K562 (cell line): ENCODE measurements around the gene PPT2. TPM values are rescaled to one million over a fixed set of nuclear protein-coding genes. Genes with fewer than 3 reads are reported as not detected.
A peak's percentile ranks its signal among the peaks of the same experiment; 100 is the strongest.

Experiments used
- AFF1 ChIP-seq, 2 experiments: fragments of 450-650 bp; IDR thresholded peaks; 2 replicates each; pipeline ENCODE4 v1.6.1; 2018; ENCODE audit warnings: mild to moderate bottlenecking in 2 of 2, low read depth in 1 of 2; ENCODE audit not compliant: partially characterized antibody in 2 of 2
- CREB1 ChIP-seq, 2 experiments: sonication (generic) in 1 of 2; formaldehyde crosslinking in 1 of 2; IDR thresholded peaks; 2 replicates each; pipeline versions ENCODE4 v1.6.1 to v1.8.0; 2012 to 2022; ENCODE audit warnings: inconsistent platforms in 1 of 2, mild to moderate bottlenecking in 1 of 2, missing genetic modification reagents in 1 of 2, moderate library complexity in 1 of 2
- DACH1 ChIP-seq: fragments of 450-650 bp; IDR thresholded peaks from 2 replicates; pipeline ENCODE4 v1.6.1; 2018; ENCODE audit not compliant: partially characterized antibody
- EP300 ChIP-seq: IDR thresholded peaks from 2 replicates; pipeline ENCODE4 v1.6.1; 2012; ENCODE audit warnings: low read length, improper control_type of control experiment
- HDGF ChIP-seq: fragments of 450-650 bp; IDR thresholded peaks from 2 replicates; pipeline ENCODE4 v1.6.1; 2016
- IRF9 ChIP-seq: fragments of 450-650 bp; IDR thresholded peaks from 2 replicates; pipeline ENCODE4 v1.6.1; 2016; ENCODE audit warnings: missing biosample characterization, missing genetic modification characterization
- KDM4B ChIP-seq, 2 experiments: fragments of 450-650 bp in 1 of 2; sonication (generic) in 1 of 2; IDR thresholded peaks; 2 replicates each; pipeline ENCODE4 v1.6.1; 2016 to 2017; ENCODE audit warnings: borderline replicate concordance in 2 of 2, antibody characterized with exemption in 1 of 2, low read depth in 1 of 2, mild to moderate bottlenecking in 1 of 2
- KHSRP ChIP-seq: fragments of 450-650 bp; IDR thresholded peaks from 2 replicates; pipeline ENCODE4 v1.6.1; 2017
- L3MBTL2 ChIP-seq: fragments of 450-650 bp; IDR thresholded peaks from 2 replicates; pipeline ENCODE4 v1.6.1; 2016; ENCODE audit warnings: mild to moderate bottlenecking, moderate library complexity
- MECOM ChIP-seq: fragments of 250-450 bp; sonication (Bioruptor Pico); IDR thresholded peaks from 2 replicates; pipeline ENCODE4 v1.8.0; 2022; ENCODE audit warnings: inconsistent platforms
- NBN ChIP-seq: fragments of 450-650 bp; IDR thresholded peaks from 2 replicates; pipeline ENCODE4 v1.6.1; 2016; ENCODE audit warnings: low read depth, mild to moderate bottlenecking
- PATZ1 ChIP-seq: fragments of 250-450 bp; sonication (Bioruptor Pico); IDR thresholded peaks from 2 replicates; pipeline ENCODE4 v1.5.0; 2020; ENCODE audit warnings: mild to moderate bottlenecking, borderline replicate concordance
- PHF21A ChIP-seq: fragments of 450-650 bp; IDR thresholded peaks from 2 replicates; pipeline ENCODE4 v1.6.1; 2017; ENCODE audit warnings: low read depth, borderline replicate concordance
- SMAD1 ChIP-seq: fragments of 150-350 bp; IDR thresholded peaks from 2 replicates; pipeline ENCODE4 v1.6.1; 2014; ENCODE audit warnings: low read length, low read depth; ENCODE audit not compliant: partially characterized antibody
- SMARCA4 ChIP-seq: fragments of 450-650 bp; IDR thresholded peaks from 2 replicates; pipeline ENCODE4 v1.6.1; 2016
- SMARCE1 ChIP-seq: fragments of 450-650 bp; IDR thresholded peaks from 2 replicates; pipeline ENCODE4 v1.7.1; 2016; ENCODE audit warnings: mild to moderate bottlenecking
- TAF7 ChIP-seq: fragments of 450-650 bp; IDR thresholded peaks from 2 replicates; pipeline ENCODE4 v1.6.1; 2016; ENCODE audit warnings: missing genetic modification characterization, missing compliant biosample characterization
- TBP ChIP-seq: optimal IDR thresholded peaks from 2 replicates; pipeline ENCODE3; 2011; ENCODE audit warnings: low read depth, low read length, improper control_type of control experiment
- ZFP36 ChIP-seq: fragments of 150-350 bp; IDR thresholded peaks from 2 replicates; pipeline ENCODE4 v1.6.1; 2018; ENCODE audit warnings: low read length, low read depth; ENCODE audit not compliant: partially characterized antibody
- ZNF23 ChIP-seq: fragments of 250-450 bp; sonication (Bioruptor Pico); IDR thresholded peaks from 2 replicates; pipeline ENCODE4 v1.4.0; 2020; ENCODE audit warnings: mild to moderate bottlenecking
- ZNF311 ChIP-seq: fragments of 250-450 bp; sonication (Bioruptor Pico); IDR thresholded peaks from 2 replicates; pipeline ENCODE4 v1.4.0; 2020; ENCODE audit warnings: mild to moderate bottlenecking, moderate library complexity
- polyA plus RNA-seq, 8 experiments: library from polyadenylated mRNA; depleted of rRNA in 4 of 8; stranded (reverse) in 5 of 8; unstranded in 3 of 8; fragments of >200 nt; fragmentation: Nextera tagmentation in 2 of 8; fragmentation: Illumina TruSeq in 1 of 8; extraction: Ambion mirVana in 2 of 8; extraction: Trizol in 1 of 8; gene quantifications; 2 replicates each; pipeline versions ENCODE4 v1.2.1 to v1.2.3, GENCODE V29; 2011 to 2014; ENCODE audit warnings: inconsistent platforms in 1 of 8, missing spikeins in 1 of 8
- total RNA-seq, 7 experiments: library from RNA; depleted of rRNA in 6 of 7; stranded (reverse); fragments of >200 nt in 6 of 7; fragmentation: Illumina TruSeq in 2 of 7; extraction: Trizol in 2 of 7; gene quantifications; 2 replicates each; pipeline versions ENCODE4 v1.2.1 to v1.2.3, GENCODE V29; 2011 to 2021; ENCODE audit warnings: low replicate concordance in 1 of 7

PPT2 gene
- total and polyA plus RNA-seq, 9 of the 15 experiments (the other 6 are each of a cell fraction or from before 2014, with no cell fraction given), result 27.4 to 98.8 (median 69.9) TPM

GRCh38 chr6:32167761-32168262, 13.9 kb downstream of the PPT2 start (continued):
- TF ChIP-seq CREB1 (IDR thresholded peaks at IDR 0.05), result peak; percentile 60; the same call in 1 of the 2 replicates
- TF ChIP-seq CREB1 (CRISPR knock-in tag; IDR thresholded peaks at IDR 0.05), result no peak
- TF ChIP-seq KDM4B (IDR thresholded peaks at IDR 0.05; ENCODE audit: borderline replicate concordance in 2 of 2, low read depth in 1 of 2), result peak in 1 of 2 experiments; percentile 15; a peak in 1 of 4 replicates
- peak; percentile 81 for TF ChIP-seq IRF9 (tag)
- TF ChIP-seq EP300, result peak; percentile 95
- TF ChIP-seq PHF21A, result peak; percentile 67; the same call in 1 of the 2 replicates
- TF ChIP-seq TAF7 (tag), result 0 out of 2 replicates have a peak, but pooled peaks have one; percentile 4
- peak; percentile 41; the same call in 1 of the 2 replicates for TF ChIP-seq ZNF311 (CRISPR knock-in tag)
- TF ChIP-seq AFF1 (IDR thresholded peaks at IDR 0.05; ENCODE audit: low read depth in 1 of 2, partially characterized antibody in 2 of 2), result peak in 1 of 2 experiments; percentile 71
- TF ChIP-seq SMARCA4, result peak; percentile 97
- TF ChIP-seq HDGF, result peak; percentile 96; the same call in 1 of the 2 replicates
- 0 out of 2 replicates have a peak, but pooled peaks have one; percentile 24 for TF ChIP-seq PATZ1 (CRISPR knock-in tag)
- no peak; the same call in 1 of the 2 replicates for TF ChIP-seq ZNF23 (CRISPR knock-in tag)
- peak; percentile 94 for TF ChIP-seq SMARCE1
- TF ChIP-seq L3MBTL2, result peak; percentile 75
- peak; percentile 74 for TF ChIP-seq TBP
- peak; percentile 30 for TF ChIP-seq ZFP36
- TF ChIP-seq MECOM (CRISPR knock-in tag), result peak; percentile 3; the same call in 1 of the 2 replicates
- TF ChIP-seq SMAD1, result peak; percentile 81
- TF ChIP-seq DACH1, result peak; percentile 70
- peak; percentile 93; the same call in 1 of the 2 replicates for TF ChIP-seq NBN
- 0 out of 2 replicates have a peak, but pooled peaks have one; percentile 36 for TF ChIP-seq KHSRP
